ENCODE data around the gene RFX4.

DNA sequence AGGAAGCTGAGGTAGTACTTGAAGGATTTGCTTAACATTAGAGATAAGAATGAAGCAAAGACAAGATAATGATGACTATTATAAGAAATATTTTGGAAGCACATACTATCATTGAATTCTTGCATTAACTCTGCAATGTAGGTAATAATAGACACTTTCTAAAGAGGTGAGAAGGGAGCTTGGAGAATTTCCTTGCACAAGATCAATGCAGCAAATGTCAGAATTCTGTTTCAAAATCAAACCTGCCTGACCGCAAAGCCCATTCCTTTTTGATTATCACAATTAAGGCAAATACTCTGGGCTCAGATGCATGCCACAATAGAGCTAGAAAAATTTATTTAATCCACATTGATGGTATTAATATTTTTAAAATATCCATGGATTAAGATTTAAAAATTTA lies 141.3 kb downstream of the RFX4 start:
- TF ChIP-seq, protein P1, sequence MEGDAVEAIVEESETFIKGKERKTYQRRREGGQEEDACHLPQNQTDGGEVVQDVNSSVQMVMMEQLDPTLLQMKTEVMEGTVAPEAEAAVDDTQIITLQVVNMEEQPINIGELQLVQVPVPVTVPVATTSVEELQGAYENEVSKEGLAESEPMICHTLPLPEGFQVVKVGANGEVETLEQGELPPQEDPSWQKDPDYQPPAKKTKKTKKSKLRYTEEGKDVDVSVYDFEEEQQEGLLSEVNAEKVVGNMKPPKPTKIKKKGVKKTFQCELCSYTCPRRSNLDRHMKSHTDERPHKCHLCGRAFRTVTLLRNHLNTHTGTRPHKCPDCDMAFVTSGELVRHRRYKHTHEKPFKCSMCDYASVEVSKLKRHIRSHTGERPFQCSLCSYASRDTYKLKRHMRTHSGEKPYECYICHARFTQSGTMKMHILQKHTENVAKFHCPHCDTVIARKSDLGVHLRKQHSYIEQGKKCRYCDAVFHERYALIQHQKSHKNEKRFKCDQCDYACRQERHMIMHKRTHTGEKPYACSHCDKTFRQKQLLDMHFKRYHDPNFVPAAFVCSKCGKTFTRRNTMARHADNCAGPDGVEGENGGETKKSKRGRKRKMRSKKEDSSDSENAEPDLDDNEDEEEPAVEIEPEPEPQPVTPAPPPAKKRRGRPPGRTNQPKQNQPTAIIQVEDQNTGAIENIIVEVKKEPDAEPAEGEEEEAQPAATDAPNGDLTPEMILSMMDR (IDR thresholded peaks at IDR 0.05): no peak
- no peak for TF ChIP-seq POLR2A (IDR thresholded peaks at IDR 0.05)

Measured in lower leg skin (tissue), 3 donors.